T47D (cell line): ENCODE results near the gene TMEM184B.

Experiments
- DNase-seq, 2 experiments: peaks; one replicate each; pipeline versions ENCODE4 v3.0.0 to v3.0.0-alpha.2; 2011 to 2012; ENCODE audit warnings: low read depth in 1 of 2, low spot score in 1 of 2
- JUND ChIP-seq: IDR thresholded peaks from 2 replicates; pipeline ENCODE4 v1.6.1; 2012; ENCODE audit warnings: low read depth
- in situ Hi-C: cut with HindIII; loops from 2 replicates; pipeline ENCODE4 v1.10.0; 2016; ENCODE audit warnings: low sequenced_read_pairs, low pct_unique_long_range_greater_than_20kb

Gene TMEM184B

GRCh38 chr22:38314051-38314932 lies 41.5 kb upstream of the TMEM184B start:
- in situ Hi-C loops: no loop called here
- no peak for TF ChIP-seq JUND
- DNase-seq: no peak

DNA sequence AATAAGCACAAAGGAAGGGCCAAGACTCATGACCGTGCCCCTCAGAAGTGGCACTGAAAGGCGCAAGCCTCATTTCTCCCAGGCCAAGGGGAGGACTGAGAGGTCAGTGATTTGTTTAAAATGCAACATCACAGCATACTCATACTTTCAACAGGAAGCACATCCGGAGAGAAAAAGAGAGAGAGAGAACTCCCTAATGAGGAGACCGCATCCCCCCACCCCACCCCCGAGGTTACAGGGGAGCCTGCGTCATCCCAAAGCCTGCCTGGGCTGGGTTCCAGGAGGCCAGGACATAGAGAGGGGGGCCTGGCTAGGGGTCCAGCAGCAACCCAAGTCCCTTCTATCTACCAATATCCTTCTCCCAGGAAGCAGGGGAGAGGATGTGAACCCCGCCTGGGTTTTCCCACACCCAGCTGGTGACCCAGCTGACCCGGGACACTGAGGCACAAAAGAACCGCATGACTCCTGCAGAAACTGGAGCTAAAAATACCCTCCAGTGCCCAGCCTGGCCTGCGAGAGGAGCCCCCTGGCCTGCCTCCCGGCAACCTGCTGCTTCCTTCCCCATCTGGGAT lies 40.7 kb upstream of the TMEM184B start:
- in situ Hi-C loops: no loop called here
- DNase-seq: no peak
- no peak for TF ChIP-seq JUND

DNA sequence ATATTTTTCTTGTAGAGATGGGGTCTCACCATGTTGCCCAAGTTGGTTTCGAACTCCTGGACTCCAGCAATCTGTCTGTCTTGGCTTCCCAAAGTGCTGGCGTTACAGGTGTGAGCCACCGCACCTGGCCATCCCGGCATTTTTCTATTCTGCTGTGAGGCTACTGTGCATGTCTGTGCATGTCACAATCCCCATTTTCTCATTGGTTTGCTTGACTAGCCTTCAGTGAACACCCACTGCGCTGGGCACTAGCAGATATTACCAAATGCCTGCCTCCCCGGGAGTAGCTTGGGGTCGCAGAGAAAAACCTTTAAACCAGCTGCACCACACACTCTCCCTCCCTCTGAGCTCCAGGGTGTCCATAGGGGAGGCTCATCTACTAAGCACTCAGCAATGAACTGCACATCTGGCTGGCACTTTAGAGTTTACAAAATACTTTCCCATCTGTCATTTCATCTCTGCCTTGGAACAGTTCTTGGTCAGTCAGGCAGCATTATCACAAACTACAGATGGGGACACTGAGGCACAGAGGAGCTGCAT lies 39.5 kb upstream of the TMEM184B start:
- TF ChIP-seq JUND: no peak
- in situ Hi-C loops: no loop called here
- DNase-seq: no peak

- in situ Hi-C loops: no loop called here
- DNase-seq: no peak
- TF ChIP-seq JUND: no peak
Observed at GRCh38 chr22:38311323-38311620, 38.5 kb upstream of the TMEM184B start.

DNA sequence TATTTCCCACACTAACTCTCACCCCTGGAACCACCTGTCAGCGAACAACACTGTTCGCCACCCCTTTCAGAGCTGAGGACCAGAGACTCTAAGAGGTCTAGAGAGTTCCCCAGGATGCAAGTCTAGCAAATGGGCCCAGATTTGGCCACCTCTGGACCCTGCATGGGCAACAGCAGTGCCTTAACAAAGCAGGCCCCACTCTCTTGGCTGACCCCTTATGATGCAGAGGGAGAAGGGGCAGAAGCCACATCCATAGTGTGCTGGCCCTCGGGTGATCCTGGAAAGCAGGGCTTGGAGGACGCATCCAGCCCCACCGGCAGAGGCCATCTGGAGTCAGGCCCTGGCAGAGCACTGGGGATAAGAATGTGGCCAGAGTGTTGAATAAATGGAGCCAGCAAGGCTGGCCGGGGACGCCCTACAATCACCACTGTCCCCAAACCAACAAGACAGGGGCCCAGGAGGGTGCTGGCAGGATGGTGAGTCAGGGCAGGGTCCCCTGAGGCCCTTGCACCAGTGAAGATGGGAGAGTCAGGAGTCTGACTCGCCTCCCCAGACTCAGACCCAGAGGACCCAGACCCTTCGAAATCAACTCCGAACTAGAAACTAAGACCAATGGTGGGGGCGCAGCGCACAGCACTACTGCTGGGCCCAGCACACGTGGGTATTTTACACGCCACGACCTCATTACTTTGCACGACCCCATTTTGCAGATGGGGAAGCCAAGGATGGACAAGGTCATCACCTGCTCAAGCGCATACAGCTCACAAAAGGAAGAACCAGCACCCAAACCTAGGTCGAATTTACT lies 37.9 kb upstream of the TMEM184B start:
- in situ Hi-C loops: no loop called here
- no peak for DNase-seq
- no peak for TF ChIP-seq JUND

DNA sequence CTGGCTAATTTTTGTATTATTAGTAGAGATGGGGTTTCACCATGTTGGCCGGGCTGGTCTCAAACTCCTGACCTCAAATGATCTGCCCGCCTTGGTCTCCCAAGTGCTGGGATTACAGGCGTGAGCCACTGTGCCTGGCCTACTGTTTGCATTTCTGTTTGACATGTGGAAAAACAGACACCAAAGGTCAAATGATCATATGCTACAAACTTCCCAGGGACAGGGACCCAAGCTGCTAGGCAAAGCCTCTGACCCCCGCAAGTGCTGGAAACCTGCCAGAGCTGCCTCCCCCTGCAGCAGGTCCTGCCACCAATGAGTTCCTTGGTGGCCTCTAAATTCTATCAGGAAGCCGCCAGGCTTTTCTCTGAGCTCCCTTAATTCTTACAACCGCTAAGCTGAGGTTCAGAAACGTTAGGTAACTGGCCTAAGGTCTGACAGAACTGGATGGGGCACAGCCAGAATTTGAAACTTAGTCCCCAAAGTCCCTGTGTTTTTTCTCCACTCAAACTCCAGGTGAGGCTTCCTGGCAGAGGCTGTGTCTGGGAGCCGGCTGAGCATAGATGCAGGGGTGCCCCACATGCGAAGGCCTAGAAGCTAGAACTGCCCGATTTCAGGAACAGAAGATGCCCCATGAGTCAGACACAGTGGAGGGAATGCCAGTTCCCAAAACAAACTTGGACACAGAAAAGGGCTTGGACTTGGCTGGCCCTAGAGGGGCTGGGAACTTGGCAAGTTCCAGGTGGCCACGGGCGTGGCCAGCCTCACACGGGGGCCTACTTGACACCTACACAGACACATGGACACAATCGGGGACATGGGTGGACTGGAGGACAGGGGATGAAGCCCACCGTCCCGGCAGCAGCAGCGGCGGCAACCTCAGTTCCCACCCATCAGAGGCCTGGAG lies 37.1 kb upstream of the TMEM184B start:
- no peak for TF ChIP-seq JUND
- in situ Hi-C loops: no loop called here
- DNase-seq: no peak

GRCh38 chr22:38308791-38309498 lies 36.1 kb upstream of the TMEM184B start:
- DNase-seq: no peak
- no peak for TF ChIP-seq JUND
- in situ Hi-C loops: no loop called here

GRCh38 chr22:38305471-38306448 lies 33.0 kb upstream of the TMEM184B start:
- no peak for TF ChIP-seq JUND
- peak in 1 of 2 experiments; percentile 13 for DNase-seq
- in situ Hi-C loops: no loop called here

GRCh38 chr22:38304526-38304925 lies 31.7 kb upstream of the TMEM184B start:
- in situ Hi-C loops: no loop called here

GRCh38 chr22:38303974-38304373 lies 31.2 kb upstream of the TMEM184B start:
- in situ Hi-C loops: no loop called here
- no peak for TF ChIP-seq JUND
- DNase-seq: no peak

More at GRCh38 chr22:38304526-38304925, 31.7 kb upstream of the TMEM184B start:
- DNase-seq: no peak
- no peak for TF ChIP-seq JUND
